ENCODE measurements around the gene SMARCA1.

Gene SMARCA1

DNA sequence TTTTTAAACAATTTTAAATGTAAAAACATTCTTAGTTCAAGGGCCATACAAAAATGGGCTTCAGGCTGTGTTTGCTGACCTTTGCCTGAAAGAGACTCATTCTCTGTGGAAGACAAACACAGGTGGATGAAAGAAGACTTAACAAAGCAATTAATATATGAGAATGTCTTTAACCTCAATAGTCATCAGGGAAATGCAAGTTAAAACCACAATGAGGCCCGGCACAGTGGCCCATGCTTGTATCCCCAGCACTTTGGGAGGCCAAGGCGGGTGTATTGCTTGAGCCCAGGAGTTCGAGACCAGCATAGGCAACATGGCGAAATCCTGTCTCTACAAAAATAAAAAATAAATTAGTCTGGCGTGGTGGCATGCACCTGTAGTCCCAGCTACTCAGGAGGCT, 7.1 kb upstream of the SMARCA1 start:
- no peak for DNase-seq (ENCODE audit: low spot score)

DNA sequence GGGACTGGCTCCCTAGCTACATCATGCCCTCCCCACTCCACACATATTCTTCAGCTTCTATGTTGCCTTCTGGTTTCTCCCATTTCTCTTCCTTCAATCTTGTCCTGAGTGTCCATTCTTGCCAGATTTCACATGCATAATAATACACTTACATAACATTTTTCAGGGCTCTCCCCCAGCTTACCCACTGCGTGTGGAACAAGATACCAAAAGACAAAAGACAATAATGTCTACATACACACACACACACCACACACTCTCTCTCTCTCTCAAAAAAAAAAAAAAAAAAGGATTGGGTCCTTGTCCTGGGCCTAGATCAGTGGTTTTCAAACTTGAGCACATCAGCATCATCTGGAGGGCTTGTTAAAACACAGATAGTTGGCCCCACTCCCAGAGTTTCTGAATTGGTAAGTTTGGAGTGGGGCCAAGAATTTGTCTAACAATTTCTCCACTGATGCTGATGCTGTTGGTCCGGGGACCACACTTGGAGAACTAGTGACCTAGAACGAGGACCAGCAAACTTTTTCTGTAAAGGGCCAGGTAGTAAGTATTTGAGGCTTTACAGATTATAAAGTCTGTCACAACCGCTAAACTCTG, 6.5 kb upstream of the SMARCA1 start:
- DNase-seq (ENCODE audit: low spot score): no peak

DNA sequence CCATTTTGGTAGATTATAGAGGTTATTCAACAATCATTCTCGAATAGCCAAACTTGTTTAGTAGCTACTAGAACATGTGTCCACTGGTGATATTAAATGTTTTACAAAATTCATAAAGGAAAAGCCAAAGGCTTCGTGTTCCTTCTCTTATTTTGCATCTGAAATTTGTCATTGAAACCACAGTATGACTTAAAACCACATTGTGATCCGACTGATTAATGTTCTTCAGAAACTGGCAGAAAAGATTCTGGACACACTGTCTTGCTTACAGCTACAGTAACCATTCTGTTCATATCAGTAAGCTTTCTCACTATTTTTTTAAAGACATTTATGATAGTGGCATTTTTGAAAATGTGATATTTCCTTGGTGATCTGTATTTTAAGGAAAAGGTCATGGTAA, 2.6 kb upstream of the SMARCA1 start:
- no peak for DNase-seq (ENCODE audit: low spot score)

DNA sequence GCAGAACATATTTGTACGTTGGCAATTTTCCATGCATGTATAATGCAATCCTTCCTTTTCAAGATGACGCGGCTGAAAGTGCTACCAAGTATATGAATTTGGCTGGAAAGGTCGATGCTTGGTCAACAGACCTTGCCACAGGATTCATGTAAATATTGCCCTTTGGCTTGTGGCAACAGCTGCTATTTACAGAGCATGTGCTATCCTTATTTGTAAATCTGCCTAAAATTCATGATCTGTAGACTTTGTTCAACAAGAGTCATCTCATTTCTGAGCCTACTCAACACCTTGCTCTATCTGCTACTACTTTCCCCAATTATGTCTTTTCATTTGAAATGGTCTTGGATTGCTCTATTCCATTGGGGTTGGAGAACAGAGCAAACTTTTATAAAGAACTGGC, 1.9 kb upstream of the SMARCA1 start:
- no peak for DNase-seq (ENCODE audit: low spot score)

DNA sequence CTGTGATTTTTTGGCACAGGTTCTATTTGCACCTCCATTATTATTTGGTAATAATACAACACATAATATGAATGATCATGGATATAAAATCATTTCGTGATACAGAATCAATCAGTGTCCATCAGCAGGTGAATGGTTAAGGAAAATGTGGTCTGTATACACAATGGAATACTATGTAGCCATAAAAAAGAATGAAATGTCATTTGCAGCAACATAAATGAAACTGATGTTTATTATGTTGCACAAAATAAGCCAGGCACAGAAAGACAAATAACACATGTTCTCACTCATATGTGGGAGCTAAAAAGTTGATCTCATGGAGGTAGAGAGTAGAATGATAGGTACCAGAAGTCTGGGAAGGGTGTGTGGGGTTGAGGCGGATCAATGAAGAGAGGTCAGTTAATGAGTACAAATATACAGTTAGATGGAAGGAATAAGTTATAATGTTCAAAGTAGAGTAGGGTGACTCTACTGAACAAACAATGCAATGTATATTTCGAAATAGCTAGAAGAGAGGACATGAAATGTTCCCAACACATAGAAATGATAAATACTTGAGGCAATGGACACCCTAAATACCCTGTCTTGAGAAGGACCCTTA, 1.1 kb upstream of the SMARCA1 start:
- DNase-seq (ENCODE audit: low spot score): no peak

DNA sequence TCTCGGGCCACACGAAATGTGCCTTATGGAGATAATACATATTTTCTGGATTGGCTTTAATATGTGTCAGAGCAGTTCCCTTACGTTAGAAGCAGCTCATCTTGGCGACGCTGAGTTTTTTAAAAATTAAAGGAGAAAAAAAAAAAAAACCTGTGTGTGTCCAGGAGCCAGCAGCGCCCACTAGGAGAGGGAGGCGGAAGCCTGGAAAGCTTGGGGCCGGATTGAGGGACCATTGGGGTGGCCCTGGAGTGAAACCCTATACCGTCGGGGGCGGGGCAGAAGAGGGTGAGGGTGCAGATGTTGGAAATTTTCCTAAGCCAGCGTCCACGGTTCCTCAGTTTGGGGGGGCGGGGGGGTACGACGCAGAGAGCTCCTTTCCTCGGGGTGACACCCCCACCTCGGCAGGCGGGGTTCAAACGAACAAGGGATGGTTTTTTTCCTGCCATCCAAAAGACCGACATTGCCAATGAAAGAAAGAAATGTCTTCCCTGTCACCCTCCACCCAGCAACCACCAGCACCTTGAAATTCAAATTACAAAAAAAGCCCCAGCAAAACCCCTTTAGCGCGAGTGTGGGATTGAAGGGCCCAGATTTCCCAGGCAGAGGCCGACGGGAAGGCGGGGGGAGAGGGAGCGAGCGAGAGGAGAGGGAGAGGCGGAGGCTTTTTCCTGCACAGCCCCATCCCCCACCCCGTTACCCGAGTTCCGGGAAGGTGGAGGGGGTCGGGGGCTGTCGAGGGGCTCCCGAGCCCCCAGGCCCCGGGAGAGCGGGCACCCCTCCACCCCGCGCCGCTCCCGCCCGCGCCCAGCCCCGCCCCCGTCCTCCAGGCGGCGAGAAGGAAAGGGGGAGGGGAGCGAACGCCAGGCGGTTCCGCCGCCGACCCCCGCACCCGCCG, 859 bp downstream of the SMARCA1 start:
- peak; percentile 29 for DNase-seq (ENCODE audit: low spot score)

DNA sequence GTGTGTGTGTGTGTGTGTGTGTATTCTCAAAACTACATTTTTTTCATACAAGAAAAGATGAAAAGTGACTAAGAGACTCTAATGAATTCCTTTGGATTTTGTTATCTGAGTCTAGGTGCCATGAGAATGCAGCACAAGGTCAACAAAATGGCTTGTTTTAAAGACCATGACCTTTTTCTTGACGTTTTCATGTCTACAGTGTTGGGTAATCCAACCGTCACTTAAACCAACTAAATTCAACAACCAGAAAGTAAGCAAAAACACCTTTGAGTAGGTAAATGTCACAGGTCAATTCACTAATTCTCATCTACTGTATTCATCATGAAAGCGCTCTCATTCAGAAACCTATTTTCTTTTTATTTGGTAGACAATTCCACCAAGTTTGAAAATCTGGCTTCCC, 3.1 kb downstream of the SMARCA1 start:
- DNase-seq (ENCODE audit: low spot score): no peak

DNA sequence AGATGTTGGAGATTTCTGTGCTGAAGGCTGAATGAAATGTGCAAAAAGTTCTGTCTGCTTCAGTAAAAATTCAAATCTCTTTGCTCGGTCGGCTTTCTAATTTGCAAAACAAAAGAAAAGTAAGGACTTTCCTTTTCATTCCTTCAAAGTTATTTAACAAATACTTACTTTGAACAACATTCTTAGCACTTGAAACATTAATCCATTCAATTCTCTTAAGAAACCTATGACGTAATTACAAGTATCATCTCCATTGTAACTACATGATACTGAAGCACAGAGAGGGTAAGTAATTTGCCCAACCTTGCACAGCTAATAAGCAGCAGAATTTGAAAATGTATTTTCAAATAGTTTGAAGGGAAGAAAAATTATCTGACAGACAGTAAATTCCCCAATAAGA, 6.9 kb downstream of the SMARCA1 start:
- no peak for DNase-seq (ENCODE audit: low spot score)

DNA sequence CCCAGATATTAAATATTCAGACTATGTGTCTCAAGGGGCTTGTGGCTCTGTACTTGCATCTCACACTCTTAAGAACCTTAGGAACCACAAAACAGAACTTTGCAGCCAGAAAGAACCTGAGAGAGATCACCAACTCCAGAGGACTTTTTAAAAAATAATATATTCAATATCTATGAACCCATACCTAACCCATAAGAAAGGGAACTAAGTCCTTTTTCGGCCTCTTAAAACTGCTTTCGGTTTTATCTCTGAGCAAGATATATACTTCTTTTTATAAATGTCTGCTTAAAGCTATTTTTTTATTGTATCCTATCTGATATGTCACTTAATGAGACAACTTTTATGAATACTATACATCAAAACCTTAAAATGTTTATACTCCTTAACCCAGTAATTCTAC, 10.9 kb downstream of the SMARCA1 start:
- DNase-seq (ENCODE audit: low spot score): no peak

DNA sequence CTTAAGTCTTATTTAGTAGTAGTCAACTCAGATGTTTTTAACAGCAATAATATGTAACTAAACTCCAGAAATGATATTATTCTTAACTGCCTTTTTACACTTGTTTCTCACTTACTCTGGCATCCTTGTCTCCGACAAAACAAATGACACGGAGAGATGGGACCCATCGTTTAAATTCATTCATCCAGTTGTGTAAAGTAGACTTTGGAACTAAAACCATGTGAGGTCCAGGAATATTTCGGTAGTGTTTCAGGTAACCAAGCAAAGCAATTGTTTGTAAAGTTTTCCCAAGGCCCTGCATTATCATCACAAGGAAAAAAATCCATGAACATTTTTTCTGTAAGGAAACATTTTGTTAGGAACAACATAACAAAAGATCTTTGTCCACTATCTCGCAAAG, 11.6 kb downstream of the SMARCA1 start:
- no peak for DNase-seq (ENCODE audit: low spot score)

DNA sequence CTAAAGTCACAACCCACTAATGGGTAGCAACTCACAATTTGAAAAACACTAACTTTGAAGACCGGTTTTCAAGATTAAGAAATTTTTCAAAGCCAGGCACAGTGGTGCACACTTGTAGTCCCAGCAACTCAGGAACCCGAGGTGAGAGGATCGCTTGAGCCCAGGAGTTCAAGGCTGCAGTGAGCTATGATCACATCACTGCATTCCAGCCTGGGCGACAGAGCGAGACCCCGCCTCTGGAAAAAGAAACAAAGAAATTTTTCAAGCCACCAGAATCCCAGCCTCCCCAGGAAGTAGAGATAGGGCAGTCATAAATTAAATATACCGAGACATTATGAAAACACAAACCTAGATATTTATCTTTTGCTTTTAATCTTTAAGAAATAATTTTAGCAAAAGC, 13.0 kb downstream of the SMARCA1 start:
- peak; percentile 19 for DNase-seq (ENCODE audit: low spot score)

DNA sequence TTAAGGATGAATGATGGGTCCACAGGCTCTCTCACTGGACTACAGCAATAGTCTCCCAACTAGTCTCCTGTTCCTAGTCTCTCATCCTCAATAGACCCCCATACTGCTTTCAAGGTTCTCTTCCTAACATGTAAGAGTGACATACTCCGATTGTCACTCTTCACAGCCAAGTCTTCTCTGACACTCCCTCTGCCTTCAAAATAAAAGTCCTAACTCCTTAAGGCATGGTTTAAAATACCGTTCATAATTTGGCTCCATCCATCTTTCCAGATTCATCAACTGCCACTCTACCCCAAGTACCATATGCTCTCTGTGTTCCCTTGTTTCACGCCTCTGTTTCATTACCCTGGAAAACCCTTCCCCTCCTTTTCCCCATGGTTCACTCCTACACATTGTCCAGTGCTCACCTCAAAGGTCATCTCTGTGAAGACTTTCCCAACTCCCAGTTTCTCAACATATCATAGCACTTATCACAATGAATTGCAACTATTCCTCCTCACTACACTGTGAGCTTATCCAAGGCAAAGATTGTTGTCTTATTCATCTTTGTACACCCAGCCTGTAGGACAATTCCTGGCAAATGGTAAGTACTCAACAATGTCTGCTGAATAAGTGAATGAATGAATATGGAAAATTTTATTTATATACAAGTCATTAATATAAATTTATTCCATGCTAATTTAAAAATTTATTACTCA, 26.0 kb downstream of the SMARCA1 start:
- DNase-seq (ENCODE audit: low spot score): no peak

DNA sequence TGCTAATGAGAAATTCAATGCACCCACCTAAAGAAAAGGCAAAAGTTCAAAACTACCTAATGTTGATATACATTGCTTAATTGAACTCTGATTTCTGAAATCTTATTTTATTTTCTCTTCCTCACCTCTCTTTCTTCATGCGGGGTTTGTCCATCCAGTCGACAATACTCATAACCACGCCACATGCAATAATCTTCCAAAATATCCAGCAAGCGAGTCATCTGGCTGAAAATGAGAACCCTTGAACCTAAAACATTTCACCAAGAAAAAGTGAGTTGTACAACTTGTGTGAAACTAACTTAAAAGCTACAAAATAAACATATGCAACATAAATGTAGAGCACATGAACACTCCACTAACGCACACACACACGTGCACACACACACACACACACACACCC, 26.7 kb downstream of the SMARCA1 start:
- no peak for DNase-seq (ENCODE audit: low spot score)

DNA sequence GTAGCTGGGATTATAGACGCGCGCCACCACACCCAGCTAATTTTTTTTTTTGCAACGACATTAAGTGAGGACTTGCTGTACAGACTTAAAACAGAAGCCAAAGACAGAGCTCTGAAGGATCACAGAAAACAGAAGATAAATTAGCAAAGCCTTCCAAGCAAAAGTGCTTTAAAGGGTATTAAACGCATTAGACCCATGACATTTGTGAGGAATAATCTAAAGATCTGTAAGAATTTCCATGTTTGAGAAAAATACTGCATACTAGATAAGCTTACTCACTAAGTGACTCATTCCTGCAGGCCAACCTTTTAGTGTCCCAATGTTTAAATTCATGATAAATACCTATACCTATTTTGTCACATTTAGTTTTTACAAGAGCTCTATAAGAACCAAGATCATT, 27.4 kb downstream of the SMARCA1 start:
- DNase-seq (ENCODE audit: low spot score): no peak

DNA sequence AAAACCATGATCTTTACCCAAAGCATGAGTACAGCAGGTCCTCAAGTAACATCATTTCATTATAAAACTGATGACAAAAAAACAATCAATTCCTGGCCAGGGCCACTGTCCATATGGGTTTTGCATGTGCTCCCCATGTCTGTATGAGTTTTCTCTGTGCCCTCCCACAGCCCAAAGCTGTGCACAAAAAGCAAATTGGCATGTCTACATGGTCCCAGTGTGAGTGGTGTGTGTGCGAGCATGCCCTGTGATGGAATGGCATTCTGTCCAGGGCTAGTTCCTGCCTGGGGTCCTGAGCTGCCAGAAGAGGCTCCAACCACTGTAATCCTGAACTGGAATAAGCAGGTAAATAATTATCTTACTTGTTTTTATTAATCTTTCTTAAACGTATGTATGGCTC, 28.4 kb downstream of the SMARCA1 start:
- no peak for DNase-seq (ENCODE audit: low spot score)

DNA sequence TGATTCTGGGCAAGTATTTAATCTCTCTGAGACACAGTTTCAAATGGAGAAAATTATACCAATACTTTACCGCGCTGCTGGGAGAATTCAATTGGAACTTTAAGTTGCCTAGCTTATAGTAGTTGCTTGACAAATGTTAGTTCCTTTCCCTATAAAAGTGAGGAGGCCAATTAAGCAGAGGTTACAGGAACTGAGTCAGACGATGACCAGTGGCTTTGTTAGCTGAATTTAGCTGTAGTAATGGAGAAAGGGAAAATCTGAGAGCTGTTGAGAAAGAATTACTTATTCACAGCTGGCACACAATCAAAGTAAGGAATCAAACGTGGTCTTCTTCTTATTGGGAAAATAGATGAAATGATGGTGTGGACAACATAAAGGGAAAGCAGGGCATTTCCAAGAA, 29.6 kb downstream of the SMARCA1 start:
- DNase-seq (ENCODE audit: low spot score): peak; percentile 50

DNA sequence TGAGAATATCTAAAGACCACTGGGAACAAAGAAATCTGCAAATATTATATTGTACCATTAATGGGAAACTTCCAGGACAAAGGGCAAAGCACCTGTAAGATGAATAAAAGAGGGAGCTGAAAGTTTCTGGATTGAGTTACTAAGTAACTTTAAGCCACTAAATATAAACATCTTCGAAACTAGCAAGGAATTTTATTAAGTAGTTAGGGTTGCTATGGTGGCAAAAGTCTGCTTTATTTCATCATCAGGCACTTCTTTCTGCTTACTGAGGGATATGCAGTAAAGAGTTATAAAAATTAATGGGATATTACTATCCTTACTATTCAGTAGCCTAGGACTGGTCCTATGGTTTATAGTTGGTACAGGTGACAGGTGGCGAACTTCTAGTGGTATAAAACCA, 33.0 kb downstream of the SMARCA1 start:
- peak; percentile 40 for DNase-seq (ENCODE audit: low spot score)

DNA sequence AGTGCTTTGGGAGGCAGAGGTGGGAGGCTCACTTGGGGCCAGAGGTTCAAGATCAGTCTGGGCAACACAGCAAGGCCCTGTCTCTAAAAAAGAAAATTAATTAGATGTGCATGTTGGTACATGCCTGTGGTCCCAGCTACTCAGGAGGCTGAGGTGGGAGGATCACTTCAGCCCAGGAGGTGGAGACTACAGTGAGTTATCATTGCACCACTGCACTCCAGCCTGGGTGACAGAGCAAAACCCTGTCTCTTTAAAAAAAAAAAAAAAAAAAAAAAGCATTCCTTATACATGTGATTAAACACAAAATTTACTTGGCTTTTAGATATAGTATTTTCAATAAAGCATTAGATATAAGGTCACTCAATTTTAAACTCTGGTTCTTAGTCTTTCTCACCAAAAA, 34.9 kb downstream of the SMARCA1 start:
- DNase-seq (ENCODE audit: low spot score): no peak

DNA sequence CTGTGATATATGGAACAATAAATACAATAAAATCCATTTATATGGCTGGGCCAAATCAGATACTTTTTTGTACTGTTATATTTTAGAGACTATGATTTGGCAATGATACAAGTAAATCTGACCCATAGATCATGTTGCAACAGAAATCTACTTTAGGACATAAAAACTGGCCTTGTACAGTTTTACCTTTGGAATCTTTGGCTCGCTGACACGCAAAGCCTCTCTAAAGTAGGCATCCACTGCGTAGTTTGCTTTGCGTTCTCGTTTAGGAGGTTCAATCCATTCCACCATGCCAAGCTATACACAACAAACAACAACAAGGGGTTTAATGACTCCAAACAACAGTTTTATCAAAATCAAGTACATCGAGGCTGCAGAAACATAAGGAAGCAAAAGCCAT, 42.4 kb downstream of the SMARCA1 start:
- DNase-seq (ENCODE audit: low spot score): no peak

DNA sequence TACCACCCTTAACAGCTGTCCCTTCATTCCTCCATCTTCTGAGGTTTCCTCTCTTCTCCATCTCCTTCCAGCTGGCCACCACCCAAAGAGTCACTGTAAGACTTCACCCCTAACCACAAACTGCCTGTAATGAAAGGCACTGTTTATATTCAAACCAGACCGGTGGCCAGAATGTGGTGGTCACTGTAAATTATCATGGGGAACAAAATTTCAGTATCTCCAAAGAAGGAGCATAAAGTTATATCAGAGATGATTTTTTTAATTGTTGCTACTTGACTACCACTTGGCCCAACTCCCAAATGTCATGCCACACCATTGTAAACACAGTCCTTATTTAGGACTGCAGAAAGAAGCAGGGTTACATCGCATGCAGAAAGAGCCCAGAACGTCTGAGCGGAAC, 44.8 kb downstream of the SMARCA1 start:
- DNase-seq (ENCODE audit: low spot score): no peak

DNA sequence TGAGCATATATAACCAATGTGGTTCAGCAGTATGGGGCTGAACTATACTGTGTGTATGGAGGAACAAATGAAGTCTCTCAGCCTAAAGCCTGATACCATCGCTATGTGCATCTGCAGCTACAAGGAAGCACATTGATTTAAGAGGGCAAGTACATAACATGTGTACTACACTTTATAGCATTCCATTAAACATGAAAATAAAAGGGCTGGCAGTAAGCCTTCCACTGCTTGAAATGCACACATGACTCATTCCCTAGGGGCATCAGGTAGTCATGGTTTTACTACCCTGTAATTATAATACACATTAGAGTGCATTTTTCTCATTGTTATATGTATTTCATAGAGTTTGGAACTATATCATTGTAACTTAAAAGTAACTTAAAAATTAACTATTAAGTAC, 51.2 kb downstream of the SMARCA1 start:
- peak; percentile 23 for DNase-seq (ENCODE audit: low spot score)

DNA sequence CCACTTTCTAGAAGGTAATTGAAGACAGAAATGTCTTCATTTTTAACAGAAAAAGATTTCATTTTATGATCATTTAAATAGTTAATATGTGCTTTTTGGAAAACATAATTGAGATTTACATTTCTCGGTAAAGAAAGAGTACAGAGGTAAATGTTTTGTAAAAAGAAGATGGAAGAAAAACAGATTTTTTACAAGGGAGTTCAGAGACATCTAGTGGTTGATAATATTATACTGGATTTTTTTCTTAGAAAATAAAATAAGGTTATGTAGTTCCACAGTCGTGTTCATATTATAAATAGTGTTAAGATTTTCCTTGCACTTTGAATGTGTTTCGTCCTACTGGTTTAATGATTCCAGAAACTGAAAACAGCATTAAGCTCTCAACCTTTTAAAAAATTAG, 60.6 kb downstream of the SMARCA1 start:
- DNase-seq (ENCODE audit: low spot score): no peak
